ENCODE data around the gene DOCK11.

GRCh38 chrX:118633530-118633929 lies 137.9 kb downstream of the DOCK11 start:
- TF ChIP-seq CTCF (IDR thresholded peaks at IDR 0.05; ENCODE audit: insufficient read depth, low read length) = no peak
- TF ChIP-seq GABPA (IDR thresholded peaks at IDR 0.05; ENCODE audit: low read depth) = no peak
- TF ChIP-seq REST (IDR thresholded peaks at IDR 0.05; ENCODE audit: insufficient replicate concordance, low read depth) = no peak
